Lower leg skin (tissue), 4 donors: ENCODE data around the gene SORCS2. TPM values are rescaled to one million over a fixed set of nuclear protein-coding genes. Genes with fewer than 3 reads are reported as not detected.

Source experiments
- DNase-seq, 2 donors: peaks; one replicate each; pipeline ENCODE4 v3.0.0-alpha.2; 2019; ENCODE audit warnings: low spot score in 2 of 2
- H3K4me3 ChIP-seq: fragments of 200-600 bp; sonication (generic); 2 replicates; pipeline ENCODE4 v1.5.1; 2017; ENCODE audit warnings: mild to moderate bottlenecking, low read depth; ENCODE audit not compliant: poor library complexity, severe bottlenecking
- CTCF ChIP-seq, 3 donors: fragments of 450-650 bp; IDR thresholded peaks; one replicate each; pipeline ENCODE4 v1.5.1; 2016; ENCODE audit warnings: antibody characterized with exemption in 3 of 3, mild to moderate bottlenecking in 3 of 3, moderate library complexity in 2 of 3
- POLR2A ChIP-seq, 2 donors: fragments of 450-650 bp; IDR thresholded peaks; one replicate each; pipeline ENCODE4 v1.6.1; 2016 to 2017; ENCODE audit warnings: antibody characterized with exemption in 2 of 2, mild to moderate bottlenecking in 1 of 2, moderate library complexity in 1 of 2
- WGBS, 2 donors: methylation state at CpG; one replicate each; pipeline ENCODE4 v1.1.5; 2018; 5-methylcytosine and 5-hydroxymethylcytosine counted together
- intact Hi-C: fragments of 100-400 bp; cut with DNase I; formaldehyde crosslinking; loops from one replicate; pipeline ENCODE4 v1.15.0; 2023; ENCODE audit warnings: low total_unique reads
- total RNA-seq, 4 donors: library from RNA; depleted of rRNA; stranded (reverse); fragments of >200 nt; gene quantifications; one replicate each; pipeline ENCODE4 v1.1.0, GENCODE V29; 2016

Gene SORCS2
- total RNA-seq, 4 donors from 2014 or later: 1.1 to 6.4 (median 1.5) TPM

- peak in 1 of 2 donors; percentile 50 for DNase-seq
- intact Hi-C loops: no loop called here
- H3K4me3 ChIP-seq: no peak overlapping the region
- TF ChIP-seq POLR2A (IDR thresholded peaks at IDR 0.05) (no peak), CTCF (IDR thresholded peaks at IDR 0.05) (no peak)
- WGBS, 2 donors: 43% methylated on average over 11 of the region's 11 CpGs
Observed at GRCh38 chr4:7358100-7358735, 165.9 kb downstream of the SORCS2 start.

GRCh38 chr4:7359400-7360062 is 167.2 kb downstream of the SORCS2 start:
- no peak overlapping the region for H3K4me3 ChIP-seq
- no peak for DNase-seq
- TF ChIP-seq POLR2A (IDR thresholded peaks at IDR 0.05) (no peak), CTCF (IDR thresholded peaks at IDR 0.05) (no peak)
- intact Hi-C loops: no loop called here
- 62 to 79% methylated on average over 13 of the region's 13 CpGs for WGBS, 2 donors

- 75 to 82% methylated on average over 8 of the region's 8 CpGs for WGBS, 2 donors
- DNase-seq: no peak
- TF ChIP-seq POLR2A (IDR thresholded peaks at IDR 0.05): no peak
- no peak for TF ChIP-seq CTCF (IDR thresholded peaks at IDR 0.05)
- intact Hi-C loops: no loop called here
- no peak overlapping the region for H3K4me3 ChIP-seq
Observed at GRCh38 chr4:7360806-7361205, 168.5 kb downstream of the SORCS2 start.

- no peak overlapping the region for H3K4me3 ChIP-seq
- intact Hi-C loops: no loop called here
- 66 to 70% methylated on average over 14 of the region's 14 CpGs for WGBS, 2 donors
- no peak for TF ChIP-seq CTCF (IDR thresholded peaks at IDR 0.05)
- TF ChIP-seq POLR2A (IDR thresholded peaks at IDR 0.05): no peak
- no peak for DNase-seq
Observed at GRCh38 chr4:7361280-7361895, 169.1 kb downstream of the SORCS2 start.

GRCh38 chr4:7362341-7362740 is 170.0 kb downstream of the SORCS2 start:
- TF ChIP-seq CTCF (IDR thresholded peaks at IDR 0.05) (no peak), POLR2A (IDR thresholded peaks at IDR 0.05) (no peak)
- intact Hi-C loops: no loop called here
- DNase-seq: no peak
- 91 to 94% methylated on average over 2 of the region's 2 CpGs for WGBS, 2 donors
- H3K4me3 ChIP-seq: no peak overlapping the region
